ENCODE measurements around the gene EPOP. TPM values are rescaled to one million over a fixed set of nuclear protein-coding genes. Genes with fewer than 3 reads are reported as not detected.

The EPOP gene
- total and polyA plus RNA-seq, 2 of the 13 experiments (the other 11 are each of a cell fraction or from before 2014, with no cell fraction given) = 14.7 to 37.8 TPM

- no peak for TF ChIP-seq SNAI1 (CRISPR knock-in tag; IDR thresholded peaks at IDR 0.05; ENCODE audit: borderline replicate concordance)
- TF ChIP-seq PHF20 (CRISPR knock-in tag; IDR thresholded peaks at IDR 0.05) = no peak
- TF ChIP-seq FOXO4 (CRISPR knock-in tag; conservative IDR thresholded peaks at IDR 0.05) = no peak
- TF ChIP-seq KDM4B (CRISPR knock-in tag; IDR thresholded peaks at IDR 0.05) = no peak
- TF ChIP-seq RNF219 (CRISPR knock-in tag; IDR thresholded peaks at IDR 0.05) = no peak
- TF ChIP-seq ZNF564 (CRISPR knock-in tag; IDR thresholded peaks at IDR 0.05) = no peak
- no peak for TF ChIP-seq ZNF333 (CRISPR knock-in tag; IDR thresholded peaks at IDR 0.05; ENCODE audit: borderline replicate concordance)
- no peak for TF ChIP-seq KMT2B (CRISPR knock-in tag; IDR thresholded peaks at IDR 0.05)
- TF ChIP-seq ZNF280B (CRISPR knock-in tag; IDR thresholded peaks at IDR 0.05; ENCODE audit: borderline replicate concordance) = no peak
- TF ChIP-seq ZBTB1 (CRISPR knock-in tag; IDR thresholded peaks at IDR 0.05; ENCODE audit: borderline replicate concordance) = no peak
- TF ChIP-seq ZNF20 (CRISPR knock-in tag; IDR thresholded peaks at IDR 0.05) = no peak
- TF ChIP-seq ZBTB40 (IDR thresholded peaks at IDR 0.05) = no peak
- no peak for TF ChIP-seq ZBTB40 (CRISPR knock-in tag; IDR thresholded peaks at IDR 0.05)
- TF ChIP-seq RBM22 (optimal IDR thresholded peaks at IDR 0.05; ENCODE audit: low read length) = no peak
- TF ChIP-seq ZNF33A (CRISPR knock-in tag; IDR thresholded peaks at IDR 0.05; ENCODE audit: borderline replicate concordance) = no peak
Observed at GRCh38 chr17:38691154-38691553, 16.4 kb upstream of the EPOP start (continued).
